PC-9 (cell line): Measurements from ENCODE around the gene KCNH2.

Experiments
- CTCF ChIP-seq: fragments of 200-600 bp; sonication (generic); conservative IDR thresholded peaks from 2 replicates; pipeline ENCODE4 v1.6.1; 2017; ENCODE audit warnings: mixed run types, antibody characterized with exemption, mild to moderate bottlenecking, moderate library complexity
- EZH2 ChIP-seq: fragments of 200-600 bp; sonication (generic); IDR thresholded peaks from 2 replicates; pipeline ENCODE4 v1.8.0; 2017; ENCODE audit warnings: antibody characterized with exemption, low read depth

- no peak for TF ChIP-seq CTCF
- no peak for TF ChIP-seq EZH2
These were observed 76.7 kb downstream of the KCNH2 start for GRCh38 chr7:150901160-150902035.
